Measurements from ENCODE around the gene SLC26A2. TPM values are rescaled to one million over a fixed set of nuclear protein-coding genes. Genes with fewer than 3 reads are reported as not detected.
"Not testable (repeated sequence)": the region's sequence is repeated elsewhere in the genome, so short reads cannot be mapped to it uniquely, and the experiment has no call there.

The SLC26A2 gene
- total RNA-seq, 1 donor from 2014 or later = 17.1 TPM

GRCh38 chr5:150000990-150001659, 40.6 kb downstream of the SLC26A2 start:
- DNase-seq (ENCODE audit: low read depth in 2 of 2) = peak in 1 of 2 donors; percentile 51

GRCh38 chr5:150001660-150002486, 41.3 kb downstream of the SLC26A2 start:
- DNase-seq (ENCODE audit: low read depth in 2 of 2) = peak; percentile 39 to 77

DNA sequence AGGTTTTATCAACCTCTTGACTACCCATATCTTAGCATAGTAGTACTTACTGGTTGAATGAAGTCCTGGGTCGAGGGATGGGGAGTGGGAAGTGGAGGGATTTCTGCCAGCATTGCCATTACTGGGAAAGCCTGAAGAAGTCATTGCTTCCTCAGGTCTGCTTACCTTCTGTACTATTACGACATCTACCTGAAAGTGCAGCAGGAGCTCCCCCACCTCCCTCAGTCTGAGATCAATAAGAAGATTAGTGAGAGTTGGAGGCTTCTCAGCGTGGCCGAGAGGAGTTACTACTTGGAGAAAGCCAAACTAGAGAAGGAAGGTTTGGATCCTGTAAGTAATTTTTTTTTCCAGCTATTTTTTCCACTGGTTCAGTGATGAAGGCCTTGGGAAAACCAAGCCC, 45.8 kb downstream of the SLC26A2 start:
- no peak for DNase-seq (ENCODE audit: low read depth in 2 of 2)

DNA sequence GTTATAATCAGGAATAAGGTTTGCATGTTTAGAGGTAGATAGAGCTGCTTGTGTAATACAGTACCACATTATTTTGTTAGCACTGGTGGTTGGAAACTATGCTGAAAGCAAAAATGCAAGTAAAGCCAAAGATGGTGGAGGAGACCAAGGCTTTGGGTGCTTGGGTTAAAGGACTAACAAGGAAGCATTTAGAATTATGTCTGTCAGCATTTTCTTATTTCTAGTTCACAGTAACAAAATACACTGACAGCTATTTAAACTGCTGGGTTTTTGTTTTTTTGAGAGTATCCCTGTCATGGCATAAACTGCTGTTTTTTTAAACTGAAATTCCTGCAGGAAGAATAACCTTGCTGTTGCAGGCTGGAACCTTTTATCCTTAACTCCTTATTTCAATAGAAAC, 46.5 kb downstream of the SLC26A2 start:
- DNase-seq (ENCODE audit: low read depth in 2 of 2) = no peak

DNA sequence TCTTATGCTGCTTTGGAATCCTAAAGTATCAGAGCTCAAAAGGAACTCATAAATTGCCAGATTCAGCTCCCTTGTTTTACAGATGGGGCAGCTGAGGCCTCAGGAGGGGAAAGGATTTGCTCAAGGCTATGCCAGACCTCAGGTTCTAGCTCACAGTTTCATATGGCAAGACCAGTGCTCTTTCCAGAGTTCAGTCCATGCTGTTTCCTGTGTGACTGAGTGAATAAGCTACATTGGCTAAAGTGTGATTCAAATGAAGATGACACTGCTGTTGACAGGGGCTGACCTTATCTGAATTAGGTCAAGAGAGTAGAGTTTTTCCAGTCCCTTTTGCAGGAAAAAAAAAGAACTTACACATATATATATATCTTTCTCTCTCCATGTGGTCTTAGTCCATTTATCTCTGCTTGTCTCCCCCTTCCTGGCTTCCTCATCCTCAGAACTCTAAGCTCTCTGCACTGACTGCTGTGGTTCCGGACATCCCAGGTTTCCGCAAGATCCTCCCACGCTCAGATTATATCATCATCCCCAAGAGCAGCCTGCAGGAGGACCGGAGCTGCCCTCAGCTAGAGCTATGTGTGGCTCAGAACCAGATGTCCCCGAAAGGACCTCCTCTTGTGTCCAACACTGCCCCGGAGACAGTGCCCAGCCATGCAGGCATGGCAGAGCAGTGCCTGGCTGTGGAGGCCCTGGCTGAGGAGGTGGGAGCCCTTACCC, 49.3 kb downstream of the SLC26A2 start:
- no peak for DNase-seq (ENCODE audit: low read depth in 2 of 2)

DNA sequence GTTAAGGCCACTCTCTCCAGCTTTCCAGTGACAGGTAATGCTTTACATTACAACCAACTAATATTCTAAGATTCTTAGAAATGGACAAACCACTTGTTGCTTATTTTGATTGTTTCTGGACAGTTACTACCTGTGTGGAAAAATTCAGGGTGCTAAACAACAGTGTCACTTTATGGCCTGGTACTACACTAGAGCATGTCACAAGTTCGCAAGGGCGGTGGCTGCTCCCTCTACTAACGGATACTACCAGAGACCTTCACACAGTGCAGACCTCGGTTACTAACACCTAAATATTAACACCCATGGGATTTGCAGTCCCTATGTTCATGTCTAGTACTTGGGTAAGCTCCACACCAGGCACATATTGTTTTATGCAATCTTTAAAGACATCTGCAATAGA, 53.4 kb downstream of the SLC26A2 start:
- DNase-seq (ENCODE audit: low read depth in 2 of 2) = no peak

DNA sequence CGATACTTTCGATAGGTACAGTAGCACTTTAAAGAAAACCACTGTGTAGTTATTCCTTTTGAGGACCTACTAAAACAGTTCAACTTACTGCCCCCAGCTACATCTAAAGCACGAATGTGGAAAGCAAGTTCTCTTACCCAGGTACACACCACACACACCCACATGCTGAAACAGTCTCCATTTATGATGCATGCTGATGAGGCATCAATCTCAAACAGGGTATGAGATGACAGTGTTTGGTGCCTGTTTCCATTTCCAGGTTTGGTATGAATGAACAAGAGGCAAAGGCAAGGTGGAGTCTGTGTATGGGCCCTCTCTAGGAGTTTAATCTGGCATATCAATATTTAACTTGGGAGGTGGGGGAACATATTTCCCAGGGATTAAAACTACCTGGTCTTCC, 53.9 kb downstream of the SLC26A2 start:
- DNase-seq (ENCODE audit: low read depth in 2 of 2) = no peak

DNA sequence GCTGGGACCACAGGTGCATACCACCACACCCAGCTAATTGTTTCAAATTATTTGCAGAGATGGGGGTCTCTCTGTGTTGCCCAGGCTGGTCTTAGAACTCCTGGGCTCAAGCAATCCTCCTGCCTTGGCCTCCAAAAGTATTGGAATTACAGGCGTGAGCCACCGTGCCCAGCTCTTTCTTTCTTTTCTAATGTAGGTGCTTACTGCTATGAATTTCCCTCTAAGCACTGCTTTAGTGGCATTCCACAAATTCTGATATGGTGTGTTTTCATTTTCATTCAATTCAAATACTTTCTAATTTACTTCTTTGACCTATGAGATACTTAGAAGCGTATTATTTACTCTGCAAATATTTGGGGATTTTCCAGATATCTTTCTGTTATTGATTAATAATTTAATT, 54.9 kb downstream of the SLC26A2 start:
- DNase-seq (ENCODE audit: low read depth in 2 of 2) = no peak

- no peak for DNase-seq (ENCODE audit: low read depth in 2 of 2)
Observed at GRCh38 chr5:150016537-150016936, 56.0 kb downstream of the SLC26A2 start.

GRCh38 chr5:150017226-150018005, 56.9 kb downstream of the SLC26A2 start:
- peak in 1 of 2 donors; percentile 43 for DNase-seq (ENCODE audit: low read depth in 2 of 2)

- no peak for DNase-seq (ENCODE audit: low read depth in 2 of 2)
Observed at GRCh38 chr5:150020249-150020648, 59.7 kb downstream of the SLC26A2 start.

DNA sequence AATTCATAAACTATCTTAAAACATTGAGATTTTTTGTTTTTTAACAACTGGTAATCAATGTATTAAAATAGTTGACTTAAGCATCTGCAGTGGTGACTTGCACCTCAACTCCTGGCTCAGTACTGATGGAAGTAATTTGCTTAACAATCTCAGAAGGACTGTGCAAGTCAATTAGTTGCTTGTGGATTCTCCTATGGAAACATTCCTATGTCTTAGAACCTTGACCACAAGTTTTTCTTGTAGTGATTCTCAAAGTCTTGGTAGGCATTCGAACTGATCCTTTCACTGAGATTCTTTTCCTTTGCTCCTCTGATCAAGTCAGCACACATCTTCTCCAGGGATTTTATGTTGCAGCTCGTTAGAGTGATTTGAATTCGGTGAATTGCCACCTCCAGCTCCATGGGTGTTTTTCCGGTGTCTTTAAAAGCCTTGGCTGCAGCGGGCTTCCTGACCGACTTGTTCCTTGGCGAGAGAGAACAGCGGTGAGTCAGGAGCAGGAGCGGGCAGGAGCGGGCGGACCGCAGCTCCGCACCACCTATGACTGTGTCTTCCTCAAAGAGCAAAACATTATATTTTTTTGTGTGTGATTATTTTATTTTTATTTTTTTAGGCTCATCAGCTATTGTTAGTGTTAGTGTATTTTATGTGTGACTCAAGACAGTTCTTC, 61.1 kb downstream of the SLC26A2 start:
- peak in 1 of 2 donors; percentile 91 for DNase-seq (ENCODE audit: low read depth in 2 of 2)

DNA sequence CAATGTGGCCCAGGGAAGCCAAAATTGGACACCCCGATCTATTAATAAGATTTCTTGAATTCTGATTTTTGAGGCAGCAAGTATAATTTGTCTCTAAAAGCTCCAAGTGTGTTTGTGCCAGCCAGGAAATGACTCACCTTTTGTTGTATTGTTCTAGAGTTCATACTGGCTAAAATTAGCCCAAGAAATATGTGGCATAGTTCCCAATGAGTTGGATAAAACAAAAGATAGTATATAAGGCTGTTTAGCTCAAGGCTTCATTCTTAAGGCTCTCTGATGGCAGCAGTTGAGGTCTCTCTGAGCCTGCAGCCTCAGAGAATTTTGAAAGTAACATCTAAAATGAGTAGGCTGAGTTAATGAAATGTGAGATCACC, 61.6 kb downstream of the SLC26A2 start:
- DNase-seq (ENCODE audit: low read depth in 2 of 2) = peak; percentile 77 to 95

GRCh38 chr5:150022681-150023080, 62.1 kb downstream of the SLC26A2 start:
- DNase-seq (ENCODE audit: low read depth in 2 of 2) = no peak

- no peak for DNase-seq (ENCODE audit: low read depth in 2 of 2)
Observed at GRCh38 chr5:150023136-150023535, 62.6 kb downstream of the SLC26A2 start.

DNA sequence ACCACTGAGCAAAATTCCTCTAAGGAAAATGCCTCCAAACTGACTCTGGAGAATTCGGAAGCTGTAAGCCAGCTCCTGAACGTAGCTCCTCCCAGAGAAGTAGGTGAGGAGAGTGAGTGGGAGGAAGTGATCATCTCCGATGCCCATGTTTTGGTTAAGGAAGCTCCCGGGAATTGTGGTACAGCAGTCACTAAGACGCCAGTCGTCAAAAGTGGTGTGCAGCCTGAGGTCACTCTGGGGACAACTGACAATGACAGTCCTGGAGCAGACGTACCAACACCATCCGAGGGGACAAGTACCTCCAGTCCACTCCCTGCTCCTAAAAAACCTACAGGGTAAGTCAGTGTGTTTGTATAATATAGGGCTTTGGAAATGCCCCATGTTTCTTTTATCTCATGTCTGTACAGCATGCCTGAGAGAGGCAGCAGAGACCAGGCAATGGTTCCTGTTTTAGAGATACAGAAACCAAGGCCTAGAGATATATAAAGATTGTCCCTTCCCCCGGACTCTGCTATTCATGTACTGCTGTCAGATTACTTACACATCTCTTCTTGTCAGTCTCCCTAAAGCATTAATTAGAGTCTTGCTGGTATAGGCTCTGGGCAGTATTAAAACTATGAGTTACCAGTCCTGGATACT, 63.9 kb downstream of the SLC26A2 start:
- DNase-seq (ENCODE audit: low read depth in 2 of 2) = peak in 1 of 2 donors; percentile 22

DNA sequence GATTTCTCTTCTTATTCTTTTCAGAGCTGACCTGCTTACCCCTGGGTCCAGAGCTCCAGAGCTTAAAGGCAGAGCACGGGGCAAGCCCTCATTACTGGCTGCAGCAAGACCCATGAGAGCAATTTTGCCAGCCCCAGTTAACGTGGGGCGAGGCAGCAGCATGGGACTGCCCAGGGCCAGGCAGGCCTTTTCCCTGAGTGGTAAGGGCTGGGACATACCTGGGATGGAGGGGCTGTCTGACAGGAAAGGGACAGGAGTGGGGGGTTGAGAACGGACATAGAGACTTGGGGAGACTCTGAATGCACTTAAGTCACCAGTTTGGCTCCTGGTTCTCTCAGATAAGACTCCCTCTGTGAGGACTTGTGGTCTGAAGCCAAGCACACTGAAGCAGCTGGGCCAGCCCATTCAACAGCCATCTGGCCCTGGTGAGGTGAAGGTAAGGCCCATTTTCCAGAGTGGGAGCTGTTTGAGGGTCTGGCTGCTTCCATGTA, 66.2 kb downstream of the SLC26A2 start:
- DNase-seq (ENCODE audit: low read depth in 2 of 2) = no peak

GRCh38 chr5:150028047-150028446, 67.5 kb downstream of the SLC26A2 start:
- DNase-seq (ENCODE audit: low read depth in 2 of 2) = not testable (repeated sequence)

GRCh38 chr5:150033334-150033733, 72.8 kb downstream of the SLC26A2 start:
- no peak for DNase-seq (ENCODE audit: low read depth in 2 of 2)

GRCh38 chr5:150034662-150035061, 74.1 kb downstream of the SLC26A2 start:
- DNase-seq (ENCODE audit: low read depth in 2 of 2) = no peak
